Measurements from ENCODE around the gene DIP2C. TPM values are rescaled to one million over a fixed set of nuclear protein-coding genes. Genes with fewer than 3 reads are reported as not detected.

Gene DIP2C
- total RNA-seq, 4 donors from 2014 or later: 2.4 to 14.9 (median 6.1) TPM

GRCh38 chr10:232878-233277 lies 456.6 kb downstream of the DIP2C start:
- no peaks in the 10 kb centered on the region for H3K9me3 ChIP-seq
- no peak overlapping the region for H3K27ac ChIP-seq
- no peak for DNase-seq
- no peaks in the 10 kb centered on the region for H3K27me3 ChIP-seq
- H3K36me3 ChIP-seq: peaks cover 0 to 12% (median 0%) of the 10 kb centered on the region in 3 donors
- intact Hi-C loops (cut with DNase I): no loop called here
- no peak overlapping the region for H3K4me3 ChIP-seq
- no peak for TF ChIP-seq POLR2A (IDR thresholded peaks at IDR 0.05)
- H3K4me1 ChIP-seq: peaks cover 0 to 28% (median 0%) of the 10 kb centered on the region in 3 donors
- 93 to 94% methylated on average over 6 to 8 of the region's 11 CpGs for WGBS, 2 donors

GRCh38 chr10:232061-232460 lies 457.4 kb downstream of the DIP2C start:
- TF ChIP-seq CTCF (IDR thresholded peaks at IDR 0.05): no peak
- no peak for TF ChIP-seq POLR2A (IDR thresholded peaks at IDR 0.05)
- peaks cover 0 to 4% (median 0%) of the 10 kb centered on the region in 3 donors for H3K36me3 ChIP-seq

GRCh38 chr10:230758-231157 lies 458.7 kb downstream of the DIP2C start:
- Histone ChIP-seq H3K4me1 (peaks cover 0 to 36% (median 4%) of the 10 kb centered on the region in 3 donors), H3K27me3 (no peaks in the 10 kb centered on the region), H3K9me3 (no peaks in the 10 kb centered on the region), H3K36me3 (no peaks in the 10 kb centered on the region), H3K27ac (no peak overlapping the region), H3K4me3 (no peak overlapping the region)
- 83 to 88% methylated on average over 9 of the region's 9 CpGs for WGBS, 2 donors
- DNase-seq: no peak
- intact Hi-C loops (cut with DNase I): no loop called here
- no peak for TF ChIP-seq POLR2A (IDR thresholded peaks at IDR 0.05)
- TF ChIP-seq CTCF (IDR thresholded peaks at IDR 0.05): peak in 3 of 6 experiments; percentile 12 to 27 (median 19)

More at GRCh38 chr10:232061-232460, 457.4 kb downstream of the DIP2C start:
- Histone ChIP-seq H3K4me3 (no peak overlapping the region), H3K9me3 (no peaks in the 10 kb centered on the region), H3K27me3 (no peaks in the 10 kb centered on the region), H3K4me1 (peaks cover 0 to 33% (median 2%) of the 10 kb centered on the region in 3 donors), H3K27ac (no peak overlapping the region)
- DNase-seq: no peak
- intact Hi-C loops (cut with DNase I): no loop called here
- WGBS, 2 donors: 95% methylated on average over 3 of the region's 3 CpGs

- H3K9me3 ChIP-seq: no peaks in the 10 kb centered on the region
- TF ChIP-seq POLR2A (IDR thresholded peaks at IDR 0.05): no peak
- TF ChIP-seq CTCF (IDR thresholded peaks at IDR 0.05): no peak
- DNase-seq: no peak
- peaks cover 0 to 24% (median 4%) of the 10 kb centered on the region in 3 donors for H3K4me1 ChIP-seq
- WGBS, 2 donors: 46 to 66% methylated on average over 6 of the region's 6 CpGs
- H3K4me3 ChIP-seq: no peak overlapping the region
- H3K27me3 ChIP-seq: no peaks in the 10 kb centered on the region
- peak overlapping the region in 1 of 4 donors; percentile 33 for H3K27ac ChIP-seq
- intact Hi-C loops (cut with DNase I): no loop called here
- no peaks in the 10 kb centered on the region for H3K36me3 ChIP-seq
Measured at GRCh38 chr10:228366-228765, 461.1 kb downstream of the DIP2C start.

GRCh38 chr10:227014-227413 lies 462.5 kb downstream of the DIP2C start:
- Histone ChIP-seq H3K4me1 (peaks cover 0 to 24% (median 4%) of the 10 kb centered on the region in 3 donors), H3K27ac (no peak overlapping the region), H3K36me3 (no peaks in the 10 kb centered on the region), H3K4me3 (no peak overlapping the region), H3K9me3 (no peaks in the 10 kb centered on the region), H3K27me3 (no peaks in the 10 kb centered on the region)
- no peak for DNase-seq
- no peak for TF ChIP-seq CTCF (IDR thresholded peaks at IDR 0.05)
- TF ChIP-seq POLR2A (IDR thresholded peaks at IDR 0.05): no peak
- 19 to 56% methylated on average over 2 of the region's 2 CpGs for WGBS, 2 donors
- intact Hi-C loops (cut with DNase I): no loop called here

- Histone ChIP-seq H3K27ac (no peak overlapping the region), H3K9me3 (no peaks in the 10 kb centered on the region), H3K36me3 (no peaks in the 10 kb centered on the region), H3K4me3 (no peak overlapping the region), H3K4me1 (peaks cover 0 to 24% (median 4%) of the 10 kb centered on the region in 3 donors), H3K27me3 (no peaks in the 10 kb centered on the region)
- no peak for TF ChIP-seq CTCF (IDR thresholded peaks at IDR 0.05)
- 92 to 98% methylated on average over 2 of the region's 2 CpGs for WGBS, 2 donors
- intact Hi-C loops (cut with DNase I): no loop called here
- DNase-seq: no peak
Measured at GRCh38 chr10:226018-226417, 463.4 kb downstream of the DIP2C start.
